GM19035 (cell line): ENCODE data around the gene SLC6A13.

Experiments
- ATAC-seq: cut with Tn5 transposase; IDR thresholded peaks from one replicate; pipeline ENCODE4 v1.9.1; 2021; ENCODE audit not compliant: unreplicated experiment

Gene SLC6A13

DNA sequence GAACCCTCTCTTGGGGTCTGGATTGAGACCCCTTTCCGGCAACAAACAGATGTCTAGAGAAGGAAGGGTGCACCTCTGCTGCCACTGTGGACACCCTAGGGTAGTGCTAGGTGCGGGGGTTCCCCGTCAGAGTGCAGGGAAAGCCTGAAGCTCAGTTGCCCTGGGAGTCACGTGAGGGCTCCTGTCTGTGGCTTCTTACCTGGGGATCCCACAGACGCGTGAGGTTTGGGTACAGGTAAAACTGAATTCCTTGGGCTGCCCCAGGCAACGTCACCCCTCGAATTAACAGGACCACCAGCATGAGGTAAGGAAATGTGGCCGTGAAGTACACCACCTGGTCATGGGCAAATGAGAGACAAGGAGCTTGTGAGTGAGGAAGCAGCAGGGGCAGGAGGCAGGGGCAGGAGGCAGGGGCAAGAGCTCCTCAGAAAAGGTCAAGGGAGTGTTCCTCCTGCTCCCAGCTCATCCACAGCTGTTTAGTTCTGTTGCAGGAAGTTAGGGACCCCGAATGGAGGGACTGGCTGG lies 27.7 kb downstream of the SLC6A13 start:
- ATAC-seq, result no peak

DNA sequence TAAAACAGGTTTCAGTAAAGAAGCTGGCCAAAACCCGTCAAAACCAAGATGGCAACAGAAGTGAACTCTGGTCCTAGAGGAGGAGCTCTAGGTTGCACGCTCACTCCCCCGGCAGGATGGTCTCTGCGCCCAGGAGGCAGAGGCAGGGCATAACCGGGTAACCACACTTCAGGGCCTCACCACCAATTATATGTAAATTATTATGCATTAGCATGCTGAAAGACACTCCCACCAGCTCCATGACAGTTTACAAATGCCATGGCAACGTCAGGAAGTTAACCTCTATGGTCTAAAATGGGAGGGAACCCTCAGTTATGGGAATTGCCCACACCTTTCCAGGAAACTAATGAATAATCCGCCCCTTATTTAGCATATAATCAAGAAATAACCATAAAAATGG lies 28.6 kb downstream of the SLC6A13 start:
- ATAC-seq, result no peak

DNA sequence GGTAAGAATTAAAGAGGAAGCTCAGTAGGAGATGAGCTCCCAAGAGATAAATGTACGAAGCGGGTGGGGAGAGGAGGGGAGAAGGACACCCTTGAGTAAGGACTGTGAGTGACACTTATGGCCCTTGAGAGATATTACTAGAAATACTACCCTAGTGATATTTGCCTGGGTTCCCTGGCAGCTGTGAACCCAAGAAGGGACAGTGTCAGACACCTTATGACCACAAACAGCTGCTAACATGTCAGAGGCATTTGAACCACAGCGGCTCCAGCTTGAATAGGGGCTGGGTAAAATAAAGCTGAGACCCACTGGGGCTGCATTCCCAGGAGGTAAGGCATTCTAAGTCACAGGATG lies 29.0 kb downstream of the SLC6A13 start:
- no peak for ATAC-seq

DNA sequence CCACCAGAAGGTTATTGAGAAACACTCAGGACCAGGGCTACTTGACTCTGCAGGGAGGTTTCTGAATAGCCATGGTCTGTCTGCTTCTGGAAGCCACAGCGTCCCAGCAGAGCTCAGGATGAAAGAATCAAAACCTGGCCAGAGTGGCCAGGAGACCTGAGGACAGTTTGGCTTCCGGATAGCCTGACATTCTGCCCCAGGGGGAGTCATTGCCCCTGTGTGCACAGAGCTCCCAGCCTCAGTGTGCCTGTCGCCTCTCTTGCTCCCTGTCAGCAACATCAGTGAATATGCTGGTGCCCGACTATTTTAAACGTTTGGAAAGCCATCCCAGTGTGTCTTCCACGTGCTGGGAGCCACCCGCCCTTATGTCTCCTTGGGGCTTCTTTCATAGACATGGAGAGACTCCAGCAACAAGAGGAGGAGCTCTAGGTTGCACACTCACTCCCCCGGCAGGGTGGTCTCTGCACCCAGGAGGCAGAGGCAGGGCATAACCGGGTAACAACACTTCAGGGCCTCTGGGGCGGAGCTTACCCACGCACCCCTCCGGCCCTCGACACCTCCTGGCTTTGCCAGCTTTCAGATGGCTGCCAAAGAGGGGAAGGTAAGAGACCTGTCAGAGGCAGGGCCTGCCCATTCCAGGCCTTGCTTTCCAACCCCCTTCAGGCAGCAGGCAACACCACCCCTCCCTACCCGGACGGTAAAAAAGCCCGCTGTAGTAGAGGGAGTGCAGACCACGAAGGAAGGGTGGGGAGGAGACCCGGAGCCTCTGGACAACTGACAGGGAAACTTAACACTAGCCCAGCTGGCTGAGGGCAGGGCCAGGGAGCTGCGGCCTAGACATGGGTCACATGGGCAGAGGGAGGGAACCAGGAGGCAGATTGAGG lies 29.7 kb downstream of the SLC6A13 start:
- no peak for ATAC-seq

DNA sequence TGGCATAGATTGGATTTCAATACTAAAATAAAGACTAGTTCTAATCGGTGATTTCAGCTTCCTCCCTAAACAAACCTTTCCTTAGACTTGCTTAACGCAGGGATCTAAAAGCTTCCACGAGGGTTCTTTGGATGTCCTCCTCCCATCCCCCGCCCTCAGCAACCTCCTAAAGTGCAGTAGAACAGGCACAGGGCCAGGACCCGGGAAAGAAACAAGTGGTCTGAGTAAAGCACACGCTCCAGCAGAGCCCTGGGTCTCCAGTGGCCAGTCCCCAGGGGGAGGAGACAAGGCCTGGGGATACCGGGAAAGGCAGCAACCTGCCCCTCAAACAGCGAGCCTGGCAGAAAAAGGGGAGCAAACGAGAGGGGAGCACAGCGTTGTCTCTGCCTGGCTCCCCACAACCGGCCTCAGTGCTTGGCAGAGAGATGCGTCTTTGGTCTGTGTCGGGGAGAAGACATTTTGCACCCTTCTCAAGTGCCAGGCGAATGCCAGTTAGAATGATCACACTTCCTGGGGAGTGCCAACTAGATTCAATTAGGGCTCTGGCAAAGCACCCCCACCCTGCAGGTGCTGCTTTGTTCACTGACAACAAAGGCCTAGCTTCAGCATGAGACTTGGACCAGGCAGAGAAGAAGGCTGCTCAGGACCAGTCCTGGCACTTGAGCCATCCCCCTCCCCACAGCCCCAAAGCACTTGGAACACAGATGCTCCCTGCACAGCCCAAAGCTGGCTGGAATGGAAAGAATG lies 31.5 kb downstream of the SLC6A13 start:
- no peak for ATAC-seq

DNA sequence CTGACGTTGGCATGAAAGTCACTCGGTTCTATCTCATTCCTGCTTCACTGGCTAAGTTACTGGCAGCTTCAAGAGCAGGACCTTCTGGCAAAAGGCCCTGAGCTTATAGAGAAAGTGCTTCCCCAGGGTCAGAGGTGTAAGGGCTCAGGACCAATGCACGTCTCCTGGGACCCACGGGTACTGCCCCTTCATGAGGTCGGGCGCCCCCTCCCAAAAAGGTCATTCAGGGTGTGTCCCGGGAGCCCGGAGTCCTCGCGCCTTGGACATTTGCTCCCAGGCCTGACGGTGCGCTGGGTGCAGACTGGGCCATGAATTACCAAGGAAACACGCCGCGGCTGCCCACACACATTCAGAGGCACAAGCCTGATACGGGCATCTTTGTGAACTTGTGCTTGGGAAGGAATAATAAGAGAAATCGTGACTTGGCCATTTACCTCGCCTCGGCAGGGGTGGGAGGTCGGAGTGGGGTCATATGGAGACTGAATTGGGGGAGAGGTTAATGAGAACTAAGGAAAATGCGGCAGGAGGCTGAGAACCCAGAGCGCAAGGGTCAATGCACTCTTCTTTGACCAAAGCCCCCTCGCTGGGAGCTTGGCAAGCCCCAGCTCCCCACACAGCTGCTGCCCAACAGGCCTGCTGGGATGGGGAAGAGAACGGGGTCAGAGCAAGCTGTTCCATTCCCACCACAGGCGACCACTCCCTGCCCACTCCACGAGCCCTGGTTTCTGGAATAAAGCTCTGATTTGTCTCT lies 33.0 kb downstream of the SLC6A13 start:
- no peak for ATAC-seq

DNA sequence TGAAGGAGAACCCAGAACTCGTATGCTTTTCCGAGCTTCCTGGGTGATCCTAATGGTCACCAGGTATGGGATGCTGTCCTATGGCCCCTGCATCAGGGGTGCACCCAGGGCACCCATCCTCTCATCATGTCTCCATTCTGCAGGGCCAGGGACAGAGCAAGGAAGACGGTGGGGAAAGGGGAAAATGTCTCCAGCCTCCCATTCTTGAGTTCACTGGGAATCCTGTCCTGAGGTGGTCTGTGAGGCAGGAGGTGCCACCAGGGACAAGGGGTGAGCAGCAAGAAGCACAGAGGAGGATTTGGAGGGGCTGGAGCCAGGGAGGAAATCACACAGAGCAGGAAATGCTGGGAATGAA lies 33.8 kb downstream of the SLC6A13 start:
- ATAC-seq, result no peak

DNA sequence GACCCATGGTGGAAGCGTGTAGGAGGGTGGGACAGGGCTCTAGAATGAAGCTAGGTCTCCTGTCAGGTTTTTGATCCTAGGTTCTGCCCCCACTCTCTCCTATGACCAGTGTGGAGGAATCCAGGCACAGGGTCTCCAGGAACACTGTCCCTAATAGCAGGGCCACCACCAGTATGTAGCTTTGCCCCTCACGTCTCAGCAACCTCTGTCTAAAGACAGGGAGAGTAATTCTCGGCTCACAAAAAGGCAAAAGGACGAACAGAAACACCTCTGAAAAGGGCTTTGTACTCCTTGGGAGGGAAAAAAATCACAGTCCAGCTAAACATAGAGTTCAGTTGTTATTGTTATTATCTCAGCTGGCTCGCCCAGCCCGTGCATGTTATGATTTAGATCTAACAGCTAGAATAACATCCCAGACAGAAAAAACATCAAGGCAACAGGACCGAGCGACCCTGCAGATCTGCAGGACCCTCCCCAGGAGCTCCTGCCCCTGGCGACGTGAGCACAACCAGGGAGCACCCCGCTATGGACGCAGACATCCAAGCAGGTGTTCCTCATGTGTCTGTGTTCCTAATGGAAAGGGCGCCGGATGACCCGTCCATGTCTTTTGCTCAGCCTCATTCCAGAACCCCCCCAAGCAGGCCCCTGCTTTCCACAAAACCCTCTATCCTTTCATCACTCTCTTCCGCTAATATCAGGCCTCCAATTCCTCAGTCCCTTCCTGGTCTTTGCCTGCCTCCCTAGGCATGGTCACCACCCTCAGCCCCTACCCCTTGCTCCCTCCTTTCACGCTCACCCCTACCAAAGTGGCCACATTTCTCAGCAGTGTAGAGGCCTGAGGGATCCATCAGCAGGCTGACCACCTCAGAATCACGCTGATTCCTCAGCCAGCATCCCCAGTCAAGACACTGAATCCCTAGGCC lies 34.5 kb downstream of the SLC6A13 start:
- ATAC-seq, result no peak

DNA sequence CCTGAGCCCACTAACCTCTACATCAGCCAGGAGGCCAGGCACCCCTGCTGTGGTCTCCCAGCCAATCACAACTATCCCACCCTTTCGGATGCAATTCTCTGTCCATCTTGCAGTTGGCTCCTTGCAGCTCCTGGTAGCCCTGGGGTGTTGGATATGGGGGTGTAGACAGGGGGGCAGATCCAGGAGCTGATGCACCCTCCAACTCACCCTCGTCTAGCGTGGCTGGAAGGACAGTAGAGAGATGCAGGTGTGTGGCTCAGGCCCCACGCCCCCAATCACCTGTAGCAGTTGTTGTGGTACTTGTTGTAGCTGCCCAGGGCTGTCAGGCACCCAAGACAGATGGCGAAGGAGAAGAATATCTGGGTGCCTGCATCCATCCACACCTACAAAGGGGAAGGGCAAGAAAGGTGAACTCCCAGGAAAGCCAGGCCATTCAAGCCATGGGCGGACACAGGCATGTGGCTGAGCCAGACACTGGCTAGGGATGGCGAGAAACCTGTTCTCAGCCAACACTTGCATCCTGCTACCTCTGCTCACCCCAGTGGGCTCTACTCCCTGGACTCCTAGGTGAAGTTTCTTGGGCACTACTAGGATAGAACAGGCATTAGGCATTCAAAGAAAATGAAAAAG lies 35.2 kb downstream of the SLC6A13 start:
- ATAC-seq, result no peak

DNA sequence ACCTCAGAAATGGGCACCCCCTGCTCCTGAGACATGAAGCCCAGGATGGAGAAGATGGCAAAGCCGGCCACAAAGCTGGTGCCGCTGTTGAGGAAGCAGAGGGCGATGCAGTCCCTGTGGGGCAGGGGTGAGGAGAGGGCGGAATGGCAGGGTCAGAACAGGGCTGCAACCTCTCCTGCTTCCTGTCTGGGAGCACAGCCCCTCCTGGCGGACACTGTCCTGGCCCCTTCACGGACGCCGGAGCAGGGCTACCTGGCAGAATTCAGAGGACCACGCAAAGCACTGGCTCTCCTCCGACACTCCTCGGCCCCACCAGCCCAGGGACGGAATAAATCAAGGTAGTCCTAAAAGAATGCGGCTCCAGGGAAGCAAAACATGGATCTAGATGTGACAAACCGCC lies 36.2 kb downstream of the SLC6A13 start:
- no peak for ATAC-seq

DNA sequence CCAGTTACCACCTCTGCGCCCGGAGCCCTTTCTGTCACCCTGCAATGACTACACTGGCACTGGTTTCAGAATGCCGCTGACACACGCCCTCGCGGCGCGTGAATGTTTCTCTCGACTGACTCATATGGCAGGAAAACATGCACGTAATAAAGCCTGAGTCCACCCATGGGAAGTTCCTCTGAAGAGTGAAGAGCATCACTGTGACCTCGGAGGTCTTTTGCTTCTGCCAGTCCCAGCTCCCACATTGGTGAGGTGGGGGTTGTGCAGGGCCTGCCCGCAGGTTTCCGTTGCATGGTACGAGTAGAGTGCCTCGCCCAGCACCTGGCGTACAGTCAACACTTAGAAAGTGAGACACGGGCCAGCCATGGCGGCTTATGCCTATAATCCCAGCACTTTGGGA lies 37.6 kb downstream of the SLC6A13 start:
- no peak for ATAC-seq

DNA sequence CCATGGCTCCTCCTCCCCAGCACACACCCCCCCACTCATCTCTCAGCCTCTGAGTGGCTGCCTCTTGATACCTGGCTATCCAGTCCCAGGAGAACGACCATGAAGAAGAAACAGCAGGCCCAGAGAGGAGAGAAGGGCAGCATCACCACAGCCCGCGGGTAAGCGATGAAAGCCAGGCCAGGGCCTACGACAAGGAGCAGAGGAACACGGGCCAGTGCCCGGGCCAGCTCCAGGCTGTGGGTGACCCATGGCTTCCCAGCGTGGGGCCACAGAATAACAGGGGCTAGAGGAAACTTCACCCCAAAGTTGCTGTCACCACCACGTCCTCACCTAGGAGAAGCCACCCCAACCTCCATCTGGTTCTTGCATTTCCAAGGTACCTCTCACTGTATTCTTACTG lies 38.3 kb downstream of the SLC6A13 start:
- ATAC-seq, result no peak

DNA sequence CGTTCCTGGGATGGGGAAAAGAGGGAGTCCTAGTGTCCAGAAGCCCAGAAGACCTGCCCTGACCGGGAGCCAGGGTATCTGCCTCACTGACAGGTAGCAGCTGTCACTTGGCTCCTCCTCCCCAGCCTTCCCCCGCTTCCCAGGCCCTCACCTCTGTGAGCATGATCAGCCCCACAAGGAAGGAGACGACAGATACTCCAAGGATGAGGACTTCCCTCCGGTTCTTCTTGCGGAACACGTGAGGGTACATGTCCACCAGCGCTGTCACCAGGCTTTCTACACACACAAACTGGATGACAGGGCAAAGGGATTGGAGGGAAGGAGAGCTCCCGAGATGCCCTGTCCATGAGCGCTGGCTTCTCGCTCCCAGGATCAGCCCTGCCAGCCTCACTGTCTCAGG lies 38.8 kb downstream of the SLC6A13 start:
- no peak for ATAC-seq

DNA sequence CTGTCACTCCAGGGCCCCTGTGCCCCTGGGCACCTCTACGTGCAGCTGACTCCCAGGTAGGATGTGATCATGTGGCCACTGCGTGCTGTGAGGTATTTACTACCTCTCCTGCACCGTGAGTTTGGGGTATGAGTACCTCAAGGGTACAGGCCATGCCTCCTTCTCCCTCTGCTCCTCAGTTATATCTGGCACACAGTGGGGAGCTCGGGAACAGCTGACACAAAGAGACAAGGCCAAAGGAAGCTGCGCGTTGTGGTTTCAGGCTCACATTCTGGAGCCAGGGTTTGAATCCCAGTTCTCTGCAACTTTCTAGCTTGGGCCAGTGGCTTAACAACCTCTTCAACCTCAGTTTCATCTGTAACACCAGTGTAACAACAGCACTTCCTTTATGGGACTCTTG lies 40.9 kb downstream of the SLC6A13 start:
- ATAC-seq, result no peak

DNA sequence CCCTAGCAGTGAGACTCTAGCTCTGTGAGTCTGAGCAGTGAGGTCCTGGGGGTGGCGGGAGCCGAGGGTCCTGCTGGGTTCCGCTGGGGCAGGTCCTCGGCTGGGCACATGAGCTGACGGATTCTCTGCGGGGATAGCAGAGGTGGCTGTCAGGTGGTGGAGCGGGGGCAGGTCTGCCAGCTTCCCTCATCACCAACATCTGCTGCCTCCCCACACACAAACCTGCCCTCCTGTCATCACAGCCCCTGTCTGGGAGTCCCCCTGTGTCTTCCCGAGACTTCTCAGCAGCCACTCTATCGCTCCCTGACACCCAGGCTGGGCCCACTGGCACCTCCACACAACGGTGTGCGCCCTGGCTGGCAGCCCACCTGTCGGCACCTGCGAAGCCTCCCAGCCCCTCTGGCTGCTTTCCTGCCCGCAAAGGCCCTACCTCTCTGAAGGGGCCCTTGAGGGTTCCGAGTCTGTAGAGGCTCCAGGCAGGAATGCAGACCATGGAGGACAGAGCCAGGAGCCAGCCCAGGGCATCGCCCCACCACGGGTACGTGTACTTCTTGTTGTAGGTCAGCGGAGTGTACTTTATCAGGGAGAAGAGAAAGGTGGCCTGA lies 41.6 kb downstream of the SLC6A13 start:
- no peak for ATAC-seq

DNA sequence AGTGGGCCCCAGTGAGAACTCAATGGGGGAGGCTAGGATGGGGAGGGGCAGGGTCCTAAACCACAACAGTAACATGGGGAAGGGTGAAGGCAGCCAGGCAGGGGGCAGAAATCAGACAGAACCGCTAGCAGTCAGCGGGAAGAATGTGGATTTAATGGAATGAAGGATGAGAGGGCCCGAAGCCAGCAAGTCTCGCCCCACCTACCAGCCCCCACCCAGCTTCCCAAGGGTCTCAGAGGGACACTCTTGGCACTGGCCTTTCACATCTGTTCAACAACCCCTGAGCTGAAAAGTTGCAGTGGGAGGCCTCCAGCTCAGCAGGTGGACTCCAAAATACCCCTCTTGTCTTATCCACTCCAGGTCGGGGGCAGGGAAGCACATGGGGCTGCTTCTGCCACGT lies 42.1 kb downstream of the SLC6A13 start:
- no peak for ATAC-seq

DNA sequence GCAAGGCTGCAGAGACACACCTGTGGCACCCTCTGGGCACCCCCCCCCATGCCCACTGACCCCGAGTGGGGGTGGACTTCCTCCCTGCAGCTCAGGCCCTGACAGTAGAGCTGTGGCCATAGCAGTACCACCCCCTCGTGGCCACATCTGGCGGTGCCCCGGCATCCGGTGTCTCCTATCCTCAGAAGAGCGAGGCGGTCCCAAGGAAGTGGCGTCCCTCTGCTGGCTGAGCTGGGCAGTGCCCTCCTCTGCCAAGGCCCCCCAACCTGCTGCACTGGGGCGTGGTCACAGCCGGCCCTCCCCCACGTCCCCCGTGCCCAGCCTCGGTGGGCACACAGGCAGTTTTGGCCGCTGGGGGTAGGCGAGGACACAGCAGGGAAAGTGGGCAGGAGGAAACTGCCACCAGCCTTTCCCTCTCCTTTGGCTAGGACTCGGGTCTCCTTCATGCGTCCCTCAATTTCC lies 42.7 kb downstream of the SLC6A13 start:
- no peak for ATAC-seq

DNA sequence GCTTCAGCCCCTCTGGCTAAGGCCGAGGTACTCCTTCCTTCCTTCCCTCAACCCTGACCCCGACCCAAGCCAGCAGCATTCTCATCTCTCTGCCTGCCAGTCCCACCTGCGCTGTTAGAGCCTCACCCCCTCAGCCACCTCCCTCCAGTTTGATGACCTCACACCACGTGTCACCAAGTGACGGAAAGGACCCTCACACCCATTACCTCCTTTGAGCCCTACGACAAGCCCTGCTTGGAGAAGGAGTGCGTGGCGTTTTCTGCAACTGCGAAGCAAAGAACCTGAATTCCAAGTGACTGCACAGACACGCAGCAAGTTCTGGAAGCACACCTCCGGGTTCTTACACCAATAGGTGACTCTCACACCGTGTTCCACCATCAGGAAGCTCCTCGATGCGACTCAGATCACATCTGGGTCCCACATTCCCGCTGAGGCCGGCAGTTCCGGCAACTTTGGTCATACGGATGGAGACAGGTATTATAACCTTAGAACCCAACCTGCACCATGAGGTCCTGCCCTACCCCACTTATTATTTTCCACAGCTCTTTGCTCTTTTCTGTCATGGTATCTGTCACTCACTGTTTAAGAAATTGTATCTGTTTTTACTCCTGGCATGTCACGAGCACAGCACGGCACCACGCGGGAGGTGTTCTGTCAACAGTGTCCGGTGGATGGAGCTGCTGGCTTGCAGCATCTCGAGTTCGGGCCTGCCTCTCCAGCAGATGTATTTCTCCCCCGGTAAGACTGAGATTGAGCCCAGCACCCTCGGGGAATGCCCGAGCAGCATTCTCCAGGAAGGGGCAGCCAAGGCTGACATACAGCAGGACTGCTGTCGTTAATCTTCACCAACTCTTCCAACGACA lies 43.7 kb downstream of the SLC6A13 start:
- ATAC-seq, result no peak

DNA sequence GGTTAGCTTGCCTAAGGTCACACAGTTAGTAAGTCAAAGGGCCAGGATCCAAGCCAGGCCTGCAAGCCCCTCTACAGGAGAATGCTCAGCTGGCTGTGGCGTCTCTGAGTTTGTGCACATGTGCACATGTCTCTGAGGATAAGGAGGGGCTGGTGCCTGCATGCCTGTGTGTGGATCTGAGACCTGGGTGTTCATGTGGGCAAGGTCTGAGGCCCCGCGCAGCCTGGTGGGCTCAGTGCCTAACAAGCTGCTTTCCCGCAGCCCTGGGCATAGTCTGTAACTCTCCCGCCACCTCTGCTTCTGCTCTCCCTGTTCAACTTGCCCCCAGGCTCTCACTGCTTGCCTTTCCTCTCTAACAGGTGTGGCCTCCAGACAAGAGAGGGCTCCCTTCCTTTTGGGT lies 44.4 kb downstream of the SLC6A13 start:
- no peak for ATAC-seq
